Lower leg skin (tissue), 4 donors: ENCODE measurements around the gene FAM53A. TPM values are rescaled to one million over a fixed set of nuclear protein-coding genes. Genes with fewer than 3 reads are reported as not detected.

Source experiments
- DNase-seq, 2 donors: peaks; one replicate each; pipeline ENCODE4 v3.0.0-alpha.2; 2019; ENCODE audit warnings: low spot score in 2 of 2
- H3K4me3 ChIP-seq: fragments of 200-600 bp; sonication (generic); 2 replicates; pipeline ENCODE4 v1.5.1; 2017; ENCODE audit warnings: mild to moderate bottlenecking, low read depth; ENCODE audit not compliant: poor library complexity, severe bottlenecking
- CTCF ChIP-seq, 3 donors: fragments of 450-650 bp; IDR thresholded peaks; one replicate each; pipeline ENCODE4 v1.5.1; 2016; ENCODE audit warnings: antibody characterized with exemption in 3 of 3, mild to moderate bottlenecking in 3 of 3, moderate library complexity in 2 of 3
- POLR2A ChIP-seq, 2 donors: fragments of 450-650 bp; IDR thresholded peaks; one replicate each; pipeline ENCODE4 v1.6.1; 2016 to 2017; ENCODE audit warnings: antibody characterized with exemption in 2 of 2, mild to moderate bottlenecking in 1 of 2, moderate library complexity in 1 of 2
- WGBS, 2 donors: methylation state at CpG; one replicate each; pipeline ENCODE4 v1.1.5; 2018; 5-methylcytosine and 5-hydroxymethylcytosine counted together
- intact Hi-C: fragments of 100-400 bp; cut with DNase I; formaldehyde crosslinking; loops from one replicate; pipeline ENCODE4 v1.15.0; 2023; ENCODE audit warnings: low total_unique reads
- total RNA-seq, 4 donors: library from RNA; depleted of rRNA; stranded (reverse); fragments of >200 nt; gene quantifications; one replicate each; pipeline ENCODE4 v1.1.0, GENCODE V29; 2016

Gene FAM53A
- total RNA-seq, 4 donors from 2014 or later, result 1.2 to 7.5 (median 3.7) TPM

- no peak for DNase-seq
- intact Hi-C loops, result no loop called here
- TF ChIP-seq CTCF (IDR thresholded peaks at IDR 0.05) (no peak), POLR2A (IDR thresholded peaks at IDR 0.05) (no peak)
- H3K4me3 ChIP-seq, result no peak overlapping the region
- WGBS, 2 donors, result 94 to 95% methylated on average over 5 of the region's 5 CpGs
These were observed 28.0 kb downstream of the FAM53A start for GRCh38 chr4:1656132-1656531.

GRCh38 chr4:1655676-1656075 lies 28.4 kb downstream of the FAM53A start:
- WGBS, 2 donors, result 93% methylated on average over 18 of the region's 18 CpGs
- intact Hi-C loops, result no loop called here
- no peak for DNase-seq
- no peak overlapping the region for H3K4me3 ChIP-seq
- no peak for TF ChIP-seq CTCF (IDR thresholded peaks at IDR 0.05)
- TF ChIP-seq POLR2A (IDR thresholded peaks at IDR 0.05), result no peak

- no peak for DNase-seq
- intact Hi-C loops, result no loop called here
- 95 to 97% methylated on average over 37 to 47 of the region's 47 CpGs for WGBS, 2 donors
- H3K4me3 ChIP-seq, result no peak overlapping the region
- TF ChIP-seq POLR2A (IDR thresholded peaks at IDR 0.05), result no peak
- TF ChIP-seq CTCF (IDR thresholded peaks at IDR 0.05), result no peak
These were observed 29.0 kb downstream of the FAM53A start for GRCh38 chr4:1655081-1655480.

GRCh38 chr4:1654216-1654955 lies 29.7 kb downstream of the FAM53A start:
- intact Hi-C loops, result no loop called here
- TF ChIP-seq CTCF (IDR thresholded peaks at IDR 0.05) (no peak), POLR2A (IDR thresholded peaks at IDR 0.05) (no peak)
- DNase-seq, result no peak
- 90 to 96% methylated on average over 17 to 23 of the region's 23 CpGs for WGBS, 2 donors
- no peak overlapping the region for H3K4me3 ChIP-seq

GRCh38 chr4:1653776-1654175 lies 30.3 kb downstream of the FAM53A start:
- intact Hi-C loops, result no loop called here
- WGBS, 2 donors, result 85 to 86% methylated on average over 7 to 10 of the region's 10 CpGs

More at GRCh38 chr4:1653776-1654175, 30.3 kb downstream of the FAM53A start:
- H3K4me3 ChIP-seq, result no peak overlapping the region
- no peak for DNase-seq
- TF ChIP-seq POLR2A (IDR thresholded peaks at IDR 0.05) (no peak), CTCF (IDR thresholded peaks at IDR 0.05) (no peak)
